ENCODE data around the gene TIMM13.

GRCh38 chr19:2431318-2432055 lies 4.1 kb upstream of the TIMM13 start:
- TF ChIP-seq HDGF (IDR thresholded peaks at IDR 0.05; ENCODE audit: borderline replicate concordance), result no peak
- no peak for TF ChIP-seq L3MBTL2 (conservative IDR thresholded peaks at IDR 0.05)
- no peak for TF ChIP-seq FOXK2 (IDR thresholded peaks at IDR 0.05)
- no peak for TF ChIP-seq TARDBP (IDR thresholded peaks at IDR 0.05)
- TF ChIP-seq SUZ12 (IDR thresholded peaks at IDR 0.05), result no peak
- TF ChIP-seq ARNT (IDR thresholded peaks at IDR 0.05), result no peak
- TF ChIP-seq FOXM1 (IDR thresholded peaks at IDR 0.05; ENCODE audit: borderline replicate concordance), result no peak
- TF ChIP-seq FOXA1 (IDR thresholded peaks at IDR 0.05), result no peak

Measured in HEK293T (cell line).